H1 (cell line): Measurements from ENCODE around the gene SLC35B2.

ENCODE experiments used
- ASH2L ChIP-seq: fragments of 200-600, 300-600 bp; sonication (generic); IDR thresholded peaks from one replicate; pipeline ENCODE4 v1.7.1; 2017; ENCODE audit warnings: low read length
- CEBPB ChIP-seq: IDR thresholded peaks from 2 replicates; pipeline ENCODE4 v1.6.1; 2012; ENCODE audit warnings: low read depth, low read length
- POLR2A ChIP-seq, 2 experiments: IDR thresholded peaks; 1 replicate in 1 of 2; 2 replicates in 1 of 2; pipeline ENCODE4 v1.6.1; 2011; ENCODE audit warnings: low read depth in 2 of 2, low read length in 2 of 2, mild to moderate bottlenecking in 2 of 2; ENCODE audit errors: control extremely low read depth in 1 of 2
- POLR2AphosphoS5 ChIP-seq: IDR thresholded peaks from 2 replicates; pipeline ENCODE4 v1.6.1; 2011; ENCODE audit warnings: low read depth, low read length
- SP1 ChIP-seq: IDR thresholded peaks from 2 replicates; pipeline ENCODE4 v1.6.1; 2011; ENCODE audit warnings: low read depth, low read length
- TAF1 ChIP-seq: IDR thresholded peaks from 2 replicates; pipeline ENCODE4 v1.6.1; 2011; ENCODE audit warnings: mild to moderate bottlenecking, low read depth, low read length
- TCF12 ChIP-seq: IDR thresholded peaks from 2 replicates; pipeline ENCODE4 v1.6.1; 2011; ENCODE audit warnings: low read depth, mild to moderate bottlenecking, low read length
- TEAD4 ChIP-seq: IDR thresholded peaks from 2 replicates; pipeline ENCODE4 v1.6.1; 2012; ENCODE audit warnings: low read depth, low read length, inconsistent platforms, mixed read lengths
- TF ChIP-seq, protein P1 (sequence below), 3 experiments: IDR thresholded peaks; 1 replicate in 2 of 3; 2 replicates in 1 of 3; pipeline versions ENCODE4 v1.5.1 to v1.6.1; 2011; ENCODE audit warnings: low read length in 3 of 3, mild to moderate bottlenecking in 3 of 3, inconsistent platforms in 2 of 3, low read depth in 1 of 3, moderate library complexity in 1 of 3; ENCODE audit not compliant: insufficient read depth in 1 of 3; ENCODE audit errors: control extremely low read depth in 1 of 3

DNA sequence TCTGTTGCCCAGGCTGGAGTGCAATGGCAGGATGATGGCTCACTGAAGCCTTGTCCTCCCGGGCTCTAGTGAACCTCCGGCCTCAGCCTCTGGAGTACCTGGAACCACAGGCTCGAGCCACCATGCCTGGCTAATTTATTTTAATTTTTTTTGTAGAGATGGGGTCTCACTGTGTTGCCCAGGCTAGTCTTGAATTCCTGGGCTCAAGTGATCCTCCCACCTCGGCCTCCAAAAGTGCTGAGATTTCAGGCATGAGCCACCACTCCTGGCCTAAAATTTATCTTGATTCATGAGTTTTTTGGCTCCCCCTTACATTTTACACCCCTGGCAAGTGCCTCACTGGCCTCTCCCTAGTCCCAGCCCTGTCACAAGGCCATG is 36.4 kb downstream of the SLC35B2 start:
- TF ChIP-seq POLR2A (IDR thresholded peaks at IDR 0.05; ENCODE audit: control extremely low read depth in 1 of 2, low read depth in 2 of 2, low read length in 2 of 2) (no peak), SP1 (no peak), TEAD4 (no peak), ASH2L (no peak), POLR2AphosphoS5 (no peak), TAF1 (no peak), CEBPB (no peak), TCF12 (no peak)
- TF ChIP-seq, protein P1, sequence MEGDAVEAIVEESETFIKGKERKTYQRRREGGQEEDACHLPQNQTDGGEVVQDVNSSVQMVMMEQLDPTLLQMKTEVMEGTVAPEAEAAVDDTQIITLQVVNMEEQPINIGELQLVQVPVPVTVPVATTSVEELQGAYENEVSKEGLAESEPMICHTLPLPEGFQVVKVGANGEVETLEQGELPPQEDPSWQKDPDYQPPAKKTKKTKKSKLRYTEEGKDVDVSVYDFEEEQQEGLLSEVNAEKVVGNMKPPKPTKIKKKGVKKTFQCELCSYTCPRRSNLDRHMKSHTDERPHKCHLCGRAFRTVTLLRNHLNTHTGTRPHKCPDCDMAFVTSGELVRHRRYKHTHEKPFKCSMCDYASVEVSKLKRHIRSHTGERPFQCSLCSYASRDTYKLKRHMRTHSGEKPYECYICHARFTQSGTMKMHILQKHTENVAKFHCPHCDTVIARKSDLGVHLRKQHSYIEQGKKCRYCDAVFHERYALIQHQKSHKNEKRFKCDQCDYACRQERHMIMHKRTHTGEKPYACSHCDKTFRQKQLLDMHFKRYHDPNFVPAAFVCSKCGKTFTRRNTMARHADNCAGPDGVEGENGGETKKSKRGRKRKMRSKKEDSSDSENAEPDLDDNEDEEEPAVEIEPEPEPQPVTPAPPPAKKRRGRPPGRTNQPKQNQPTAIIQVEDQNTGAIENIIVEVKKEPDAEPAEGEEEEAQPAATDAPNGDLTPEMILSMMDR (IDR thresholded peaks at IDR 0.05; ENCODE audit: control extremely low read depth in 1 of 3, insufficient read depth in 1 of 3, low read depth in 1 of 3, low read length in 3 of 3): no peak
